Activated CD8-positive, alpha-beta T cell treated with anti-CD3 and anti-CD28 coated beads for 36 hours (primary cell): ENCODE results near the gene SDR42E2. TPM values are rescaled to one million over a fixed set of nuclear protein-coding genes. Genes with fewer than 3 reads are reported as not detected.
A peak's percentile ranks its signal among the peaks of the same experiment; 100 is the strongest.

Experiments used
- ATAC-seq: fragments of 200-7000 bp; cut with Tn5 transposase; one replicate; pipeline ENCODE4 v1.10.0; 2021; ENCODE audit warnings: mild to moderate bottlenecking, moderate library complexity
- CTCF ChIA-PET: fragments of 350-600 bp; sonication (Branson Sonifier 250); formaldehyde crosslinking; loops from one replicate; lab custom pipeline; 2021; ENCODE audit warnings: antibody characterized with exemption; lab: Charles Lee
- POLR2A ChIA-PET: fragments of 350-600 bp; sonication (Branson Sonifier 250); formaldehyde crosslinking; loops from one replicate; lab custom pipeline; 2021; ENCODE audit warnings: antibody characterized with exemption; lab: Charles Lee
- DNase-seq: peaks from one replicate; pipeline ENCODE4 v3.0.0-alpha.2; 2020
- H3K27ac Mint-ChIP-seq: one replicate; pipeline ENCODE4 v1.8.0; 2021; ENCODE audit warnings: mild to moderate bottlenecking, mixed read lengths
- H3K27me3 Mint-ChIP-seq: one replicate; pipeline ENCODE4 v1.8.0; 2021; ENCODE audit warnings: mixed read lengths
- H3K36me3 Mint-ChIP-seq: one replicate; pipeline ENCODE4 v1.8.0; 2021; ENCODE audit warnings: low read depth, mixed read lengths
- H3K4me1 Mint-ChIP-seq: one replicate; pipeline ENCODE4 v1.8.0; 2021; ENCODE audit warnings: low read depth, mixed read lengths
- H3K4me3 Mint-ChIP-seq: one replicate; pipeline ENCODE4 v1.8.0; 2021; ENCODE audit warnings: mild to moderate bottlenecking, moderate library complexity, mixed read lengths
- H3K9me3 Mint-ChIP-seq: one replicate; pipeline ENCODE4 v1.8.0; 2021; ENCODE audit warnings: mixed read lengths
- CTCF ChIP-seq: fragments of 200-600 bp; IDR thresholded peaks from one replicate; pipeline ENCODE4 v1.8.0; 2022; ENCODE audit warnings: antibody characterized with exemption, mild to moderate bottlenecking
- intact Hi-C: fragments of 100-400 bp; cut with micrococcal nuclease; formaldehyde crosslinking; loops from one replicate; pipeline ENCODE4 v1.10.0; 2022
- total RNA-seq, 2 experiments: library from RNA; stranded (reverse); gene quantifications; one replicate each; pipeline ENCODE4 v1.2.3, GENCODE V29; 2021

Gene SDR42E2
- total RNA-seq, 2 experiments from 2014 or later, result 0.14 TPM; not detected in 1

GRCh38 chr16:22161401-22161800, 905 bp upstream of the SDR42E2 start:
- intact Hi-C loops, result no loop called here
- TF ChIP-seq CTCF, result no peak
- DNase-seq, result no peak
- no peaks in the 10 kb centered on the region for H3K36me3 Mint-ChIP-seq
- no peaks in the 10 kb centered on the region for H3K9me3 Mint-ChIP-seq
- ChIA-PET CTCF (interaction anchor here (1.3 to 2.6 kb wide), 3 partner anchors 17 to 84 kb away, joined by 3 to 9 read pairs (median 7); no protein-coding TSS in a partner anchor), POLR2A (no interaction called here)
- H3K4me1 Mint-ChIP-seq, result peaks cover 2% of the 10 kb centered on the region
- no peak overlapping the region for H3K27ac Mint-ChIP-seq
- peaks cover 13% of the 10 kb centered on the region for H3K27me3 Mint-ChIP-seq
- no peak overlapping the region for H3K4me3 Mint-ChIP-seq
- ATAC-seq, result no peak

DNA sequence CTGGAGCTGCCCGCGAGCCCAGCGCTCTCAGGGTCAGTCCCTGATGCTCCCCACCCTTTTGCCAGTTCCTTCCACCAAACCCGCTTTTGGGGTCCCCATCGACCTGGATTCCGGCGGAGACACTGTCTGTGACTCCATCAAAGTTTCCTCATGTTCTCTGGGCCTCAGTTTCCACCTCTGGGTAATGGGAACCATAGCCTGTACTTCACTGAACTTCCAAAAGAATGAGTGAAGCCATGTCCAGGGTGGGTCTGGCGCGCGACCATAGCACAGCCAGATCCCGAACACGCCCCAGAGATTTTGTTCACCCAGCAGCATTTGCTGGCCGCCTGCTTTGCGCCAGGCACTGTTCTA, 327 bp downstream of the SDR42E2 start:
- TF ChIP-seq CTCF, result no peak
- Mint-ChIP-seq H3K4me3 (peak overlapping the region; percentile 33), H3K4me1 (peaks cover 2% of the 10 kb centered on the region), H3K36me3 (no peaks in the 10 kb centered on the region), H3K9me3 (no peaks in the 10 kb centered on the region), H3K27me3 (peaks cover 13% of the 10 kb centered on the region), H3K27ac (no peak overlapping the region)
- POLR2A ChIA-PET, result no interaction called here
- DNase-seq (no peak), ATAC-seq (no peak)
- CTCF ChIA-PET, result interaction anchor here (2.6 kb wide), 1 partner anchor 21 kb away, joined by 9 read pairs; no protein-coding TSS in a partner anchor
- intact Hi-C loops, result no loop called here

GRCh38 chr16:22163806-22164205, 1.5 kb downstream of the SDR42E2 start:
- CTCF ChIA-PET, result no interaction called here
- H3K36me3 Mint-ChIP-seq, result no peaks in the 10 kb centered on the region
- H3K27me3 Mint-ChIP-seq, result peaks cover 12% of the 10 kb centered on the region
- no peak overlapping the region for H3K4me3 Mint-ChIP-seq
- H3K27ac Mint-ChIP-seq, result no peak overlapping the region
- TF ChIP-seq CTCF, result no peak
- intact Hi-C loops, result no loop called here
- ATAC-seq (no peak), DNase-seq (no peak)
- H3K9me3 Mint-ChIP-seq, result no peaks in the 10 kb centered on the region
- POLR2A ChIA-PET, result interaction anchor here (0.6 kb wide), 1 partner anchor 209 kb away, joined by 3 read pairs; no protein-coding TSS in a partner anchor
- peaks cover 2% of the 10 kb centered on the region for H3K4me1 Mint-ChIP-seq

DNA sequence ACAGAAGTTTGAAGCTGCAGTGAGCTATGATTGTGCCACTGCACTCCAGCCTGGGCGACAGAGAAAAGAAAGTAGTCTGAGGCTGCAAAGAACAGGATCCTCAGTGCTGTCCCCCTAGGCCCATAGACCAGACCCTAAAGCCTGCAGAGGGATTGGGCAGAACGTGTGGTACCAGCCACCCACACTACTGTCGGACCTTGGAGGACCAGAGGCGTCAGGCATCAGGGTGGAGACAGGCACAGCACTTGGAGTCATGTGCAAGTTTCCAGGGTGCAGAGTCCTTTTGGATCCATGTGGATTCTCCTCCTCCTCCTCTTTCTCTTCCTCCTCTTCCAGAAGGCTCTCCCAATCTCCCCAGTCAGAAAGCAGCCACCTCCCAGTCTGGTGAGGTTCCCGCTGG, 2.2 kb downstream of the SDR42E2 start:
- DNase-seq (no peak), ATAC-seq (no peak)
- no peak overlapping the region for H3K27ac Mint-ChIP-seq
- peaks cover 10% of the 10 kb centered on the region for H3K27me3 Mint-ChIP-seq
- ChIA-PET CTCF (interaction anchor here (1.3 to 1.9 kb wide), 2 partner anchors 24 to 87 kb away, joined by 3 to 6 read pairs; no protein-coding TSS in a partner anchor), POLR2A (interaction anchor here (0.6 kb wide), 1 partner anchor 209 kb away, joined by 3 read pairs; no protein-coding TSS in a partner anchor)
- intact Hi-C loops, result no loop called here
- no peak overlapping the region for H3K4me3 Mint-ChIP-seq
- no peak for TF ChIP-seq CTCF
- peaks cover 2% of the 10 kb centered on the region for H3K4me1 Mint-ChIP-seq
- H3K36me3 Mint-ChIP-seq, result no peaks in the 10 kb centered on the region
- no peaks in the 10 kb centered on the region for H3K9me3 Mint-ChIP-seq

DNA sequence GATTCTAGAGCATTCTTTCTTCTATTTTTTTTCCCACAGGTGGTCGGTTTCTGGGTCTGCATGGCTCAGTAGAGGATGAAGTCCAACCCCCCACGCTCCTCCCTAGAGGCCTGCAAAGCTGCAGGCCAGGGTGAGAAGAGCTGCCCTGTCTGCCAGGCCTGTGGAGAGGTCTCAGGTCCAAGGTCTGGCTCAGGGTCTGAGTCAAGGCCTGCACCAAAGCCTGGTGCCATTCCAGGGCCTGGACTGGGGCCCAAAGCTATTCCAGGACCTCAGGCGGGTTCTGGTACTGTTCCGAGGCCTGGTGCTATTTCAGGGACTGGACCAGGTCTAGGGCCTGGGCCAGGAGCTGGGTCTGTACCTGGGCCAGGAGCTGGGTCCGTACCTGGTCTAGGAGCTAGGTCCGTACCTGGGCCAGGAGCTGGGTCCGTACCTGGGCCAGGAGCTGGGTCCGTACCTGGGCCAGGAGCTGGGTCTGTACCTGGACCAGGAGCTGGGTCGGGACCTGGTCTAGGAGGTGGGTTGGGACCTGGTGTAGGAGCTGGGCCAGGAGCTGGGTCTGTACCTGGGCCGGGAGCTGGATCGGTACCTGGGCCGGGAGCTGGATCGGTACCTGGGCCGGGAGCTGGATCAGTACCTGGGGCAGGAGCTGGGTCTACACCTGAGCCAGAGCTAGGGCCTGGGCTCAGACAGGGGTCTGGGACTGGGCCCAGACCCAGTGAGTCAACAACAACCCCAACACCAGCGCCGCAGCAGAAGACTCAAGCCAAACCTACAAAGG, 3.4 kb downstream of the SDR42E2 start:
- Mint-ChIP-seq H3K9me3 (no peaks in the 10 kb centered on the region), H3K27ac (no peak overlapping the region), H3K36me3 (no peaks in the 10 kb centered on the region), H3K27me3 (peaks cover 8% of the 10 kb centered on the region), H3K4me3 (no peak overlapping the region), H3K4me1 (peaks cover 2% of the 10 kb centered on the region)
- ATAC-seq (no peak), DNase-seq (no peak)
- TF ChIP-seq CTCF, result no peak
- CTCF ChIA-PET, result interaction anchor here (1.3 to 1.9 kb wide), 2 partner anchors 23 to 88 kb away, joined by 3 to 6 read pairs; no protein-coding TSS in a partner anchor
- POLR2A ChIA-PET, result no interaction called here
- intact Hi-C loops, result no loop called here
